GM03348 (cell line): ENCODE measurements around the gene SLC35F5.
"Not testable (repeated sequence)": the region's sequence is repeated elsewhere in the genome, so short reads cannot be mapped to it uniquely, and the experiment has no call there.

Source experiments
- DNase-seq: peaks from one replicate; pipeline ENCODE4 v3.0.0; 2012; ENCODE audit warnings: low spot score

Gene SLC35F5

GRCh38 chr2:113697516-113697915, 58.9 kb downstream of the SLC35F5 start:
- no peak for DNase-seq

GRCh38 chr2:113694438-113694837, 62.0 kb downstream of the SLC35F5 start:
- no peak for DNase-seq

- DNase-seq, result no peak
Observed at GRCh38 chr2:113692698-113693428, 63.6 kb downstream of the SLC35F5 start.

GRCh38 chr2:113690871-113691270, 65.6 kb downstream of the SLC35F5 start:
- DNase-seq, result not testable (repeated sequence)

GRCh38 chr2:113686537-113686936, 69.9 kb downstream of the SLC35F5 start:
- DNase-seq, result no peak

- DNase-seq, result no peak
Observed at GRCh38 chr2:113685471-113685870, 71.0 kb downstream of the SLC35F5 start.

- DNase-seq, result no peak
Observed at GRCh38 chr2:113679457-113679856, 77.0 kb downstream of the SLC35F5 start.

GRCh38 chr2:113677330-113677729, 79.1 kb downstream of the SLC35F5 start:
- no peak for DNase-seq

- DNase-seq, result no peak
Observed at GRCh38 chr2:113676623-113677266, 79.7 kb downstream of the SLC35F5 start.

GRCh38 chr2:113675875-113676274, 80.6 kb downstream of the SLC35F5 start:
- no peak for DNase-seq

- no peak for DNase-seq
Observed at GRCh38 chr2:113672326-113672932, 84.0 kb downstream of the SLC35F5 start.

- DNase-seq, result not testable (repeated sequence)
Observed at GRCh38 chr2:113669013-113669412, 87.4 kb downstream of the SLC35F5 start.

- not testable (repeated sequence) for DNase-seq
Observed at GRCh38 chr2:113664761-113665533, 91.5 kb downstream of the SLC35F5 start.

GRCh38 chr2:113663285-113664060, 93.0 kb downstream of the SLC35F5 start:
- not testable (repeated sequence) for DNase-seq
